ENCODE results near the gene RHEB. TPM values are rescaled to one million over a fixed set of nuclear protein-coding genes. Genes with fewer than 3 reads are reported as not detected.
A peak's percentile ranks its signal among the peaks of the same experiment; 100 is the strongest.

Gene RHEB
- total RNA-seq, 1 donor = 98.8 TPM

- no peak for DNase-seq (ENCODE audit: low read depth)
- H3K4me3 ChIP-seq (ENCODE audit: low read depth, low read length) = no peak overlapping the region
- TF ChIP-seq CTCF (IDR thresholded peaks at IDR 0.05; ENCODE audit: insufficient read depth, low read length) = no peak
Measured at GRCh38 chr7:151549083-151549482, 29.4 kb upstream of the RHEB start.

GRCh38 chr7:151544183-151544582 is 24.5 kb upstream of the RHEB start:
- TF ChIP-seq CTCF (IDR thresholded peaks at IDR 0.05; ENCODE audit: insufficient read depth, low read length) = no peak
- no peak overlapping the region for H3K4me3 ChIP-seq (ENCODE audit: low read depth, low read length)
- DNase-seq (ENCODE audit: low read depth) = no peak

- no peak overlapping the region for H3K4me3 ChIP-seq (ENCODE audit: low read depth, low read length)
- no peak for TF ChIP-seq CTCF (IDR thresholded peaks at IDR 0.05; ENCODE audit: insufficient read depth, low read length)
- DNase-seq (ENCODE audit: low read depth) = no peak
Measured at GRCh38 chr7:151542606-151543130, 23.0 kb upstream of the RHEB start.

- no peak for TF ChIP-seq CTCF (IDR thresholded peaks at IDR 0.05; ENCODE audit: insufficient read depth, low read length)
- H3K4me3 ChIP-seq (ENCODE audit: low read depth, low read length) = no peak overlapping the region
- no peak for DNase-seq (ENCODE audit: low read depth)
Measured at GRCh38 chr7:151541709-151542499, 22.2 kb upstream of the RHEB start.

GRCh38 chr7:151540146-151540545 is 20.5 kb upstream of the RHEB start:
- no peak for TF ChIP-seq CTCF (IDR thresholded peaks at IDR 0.05; ENCODE audit: insufficient read depth, low read length)
- DNase-seq (ENCODE audit: low read depth) = no peak
- no peak overlapping the region for H3K4me3 ChIP-seq (ENCODE audit: low read depth, low read length)

- H3K4me3 ChIP-seq (ENCODE audit: low read depth, low read length) = no peak overlapping the region
- DNase-seq (ENCODE audit: low read depth) = peak; percentile 28
- TF ChIP-seq CTCF (IDR thresholded peaks at IDR 0.05; ENCODE audit: insufficient read depth, low read length) = no peak
Measured at GRCh38 chr7:151539088-151539671, 19.5 kb upstream of the RHEB start.

Measured in fibroblast of the aortic adventitia (primary cell).